ENCODE results near the gene CEP95. TPM values are rescaled to one million over a fixed set of nuclear protein-coding genes. Genes with fewer than 3 reads are reported as not detected.

The CEP95 gene
- total RNA-seq, 1 experiment from 2014 or later, result 77.0 TPM

DNA sequence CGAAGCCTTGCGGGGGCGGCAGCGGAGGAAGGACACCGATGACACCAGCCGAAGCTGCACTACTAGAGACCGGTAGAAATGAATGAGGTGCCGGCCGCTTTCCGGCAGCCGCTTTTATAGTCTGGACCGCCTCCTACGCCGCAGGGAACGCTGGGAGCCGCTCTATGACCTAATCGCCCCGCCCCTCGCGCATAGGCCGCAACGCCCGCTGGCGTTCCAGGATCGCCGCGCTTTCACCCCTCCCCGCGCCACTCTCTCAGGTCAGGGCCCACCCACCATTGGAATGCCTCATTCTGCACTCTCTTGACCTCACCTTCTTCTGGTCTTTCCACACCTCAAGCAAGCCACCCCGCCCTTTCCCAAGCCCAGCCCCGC lies 589 bp upstream of the CEP95 start, which contains the start of gene DDX5:
TSS of gene DDX5 (minus strand) at position 89 of the 375 bp plus-strand sequence. CDS start 170 bp downstream, outside the sequence.
- ATAC-seq (peak; percentile 76), DNase-seq (ENCODE audit: low read depth, low spot score) (peak; percentile 100)
- ChIA-PET RAD21 (ENCODE audit: low non-redundant PET in 1 of 2, low total read pairs in 2 of 2, uncharacterized antibody in 2 of 2, unreplicated experiment in 2 of 2) (interaction anchor here (0.8 to 1.2 kb wide), 2 partner anchors 9 to 86 kb away, joined by 3 to 5 read pairs; partner anchors contain the start of gene POLG2 (in 1 of the 2)), POLR2A (interaction anchor here (0.7 to 3.1 kb wide), 34 partner anchors 10 to 663 kb away, joined by 3 to 119 read pairs (median 4); partner anchors contain the start of genes POLG2 and SMARCD2), CTCF (interaction anchor here (0.9 to 2.3 kb wide), 6 partner anchors 9 to 224 kb away, joined by 4 to 14 read pairs (median 6); partner anchors contain the start of gene POLG2)
- H3K36me3 ChIP-seq (ENCODE audit: control insufficient read depth in 1 of 2, insufficient read depth in 2 of 2, low read length in 2 of 2), result peaks cover 56 to 66% of the 10 kb centered on the region in 2 experiments
- TF ChIP-seq EGR1 (IDR thresholded peaks at IDR 0.05; ENCODE audit: low read depth), result peak; percentile 99
- TF ChIP-seq, protein P1, sequence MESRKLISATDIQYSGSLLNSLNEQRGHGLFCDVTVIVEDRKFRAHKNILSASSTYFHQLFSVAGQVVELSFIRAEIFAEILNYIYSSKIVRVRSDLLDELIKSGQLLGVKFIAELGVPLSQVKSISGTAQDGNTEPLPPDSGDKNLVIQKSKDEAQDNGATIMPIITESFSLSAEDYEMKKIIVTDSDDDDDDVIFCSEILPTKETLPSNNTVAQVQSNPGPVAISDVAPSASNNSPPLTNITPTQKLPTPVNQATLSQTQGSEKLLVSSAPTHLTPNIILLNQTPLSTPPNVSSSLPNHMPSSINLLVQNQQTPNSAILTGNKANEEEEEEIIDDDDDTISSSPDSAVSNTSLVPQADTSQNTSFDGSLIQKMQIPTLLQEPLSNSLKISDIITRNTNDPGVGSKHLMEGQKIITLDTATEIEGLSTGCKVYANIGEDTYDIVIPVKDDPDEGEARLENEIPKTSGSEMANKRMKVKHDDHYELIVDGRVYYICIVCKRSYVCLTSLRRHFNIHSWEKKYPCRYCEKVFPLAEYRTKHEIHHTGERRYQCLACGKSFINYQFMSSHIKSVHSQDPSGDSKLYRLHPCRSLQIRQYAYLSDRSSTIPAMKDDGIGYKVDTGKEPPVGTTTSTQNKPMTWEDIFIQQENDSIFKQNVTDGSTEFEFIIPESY (IDR thresholded peaks at IDR 0.05; ENCODE audit: extremely low read depth, insufficient replicate concordance, low read length), result peak; percentile 57
- TF ChIP-seq, protein P2, sequence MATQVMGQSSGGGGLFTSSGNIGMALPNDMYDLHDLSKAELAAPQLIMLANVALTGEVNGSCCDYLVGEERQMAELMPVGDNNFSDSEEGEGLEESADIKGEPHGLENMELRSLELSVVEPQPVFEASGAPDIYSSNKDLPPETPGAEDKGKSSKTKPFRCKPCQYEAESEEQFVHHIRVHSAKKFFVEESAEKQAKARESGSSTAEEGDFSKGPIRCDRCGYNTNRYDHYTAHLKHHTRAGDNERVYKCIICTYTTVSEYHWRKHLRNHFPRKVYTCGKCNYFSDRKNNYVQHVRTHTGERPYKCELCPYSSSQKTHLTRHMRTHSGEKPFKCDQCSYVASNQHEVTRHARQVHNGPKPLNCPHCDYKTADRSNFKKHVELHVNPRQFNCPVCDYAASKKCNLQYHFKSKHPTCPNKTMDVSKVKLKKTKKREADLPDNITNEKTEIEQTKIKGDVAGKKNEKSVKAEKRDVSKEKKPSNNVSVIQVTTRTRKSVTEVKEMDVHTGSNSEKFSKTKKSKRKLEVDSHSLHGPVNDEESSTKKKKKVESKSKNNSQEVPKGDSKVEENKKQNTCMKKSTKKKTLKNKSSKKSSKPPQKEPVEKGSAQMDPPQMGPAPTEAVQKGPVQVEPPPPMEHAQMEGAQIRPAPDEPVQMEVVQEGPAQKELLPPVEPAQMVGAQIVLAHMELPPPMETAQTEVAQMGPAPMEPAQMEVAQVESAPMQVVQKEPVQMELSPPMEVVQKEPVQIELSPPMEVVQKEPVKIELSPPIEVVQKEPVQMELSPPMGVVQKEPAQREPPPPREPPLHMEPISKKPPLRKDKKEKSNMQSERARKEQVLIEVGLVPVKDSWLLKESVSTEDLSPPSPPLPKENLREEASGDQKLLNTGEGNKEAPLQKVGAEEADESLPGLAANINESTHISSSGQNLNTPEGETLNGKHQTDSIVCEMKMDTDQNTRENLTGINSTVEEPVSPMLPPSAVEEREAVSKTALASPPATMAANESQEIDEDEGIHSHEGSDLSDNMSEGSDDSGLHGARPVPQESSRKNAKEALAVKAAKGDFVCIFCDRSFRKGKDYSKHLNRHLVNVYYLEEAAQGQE (IDR thresholded peaks at IDR 0.05; ENCODE audit: low read depth), result no peak
- peak; percentile 99 for TF ChIP-seq SIN3A (IDR thresholded peaks at IDR 0.05; ENCODE audit: low read depth)
- peak; percentile 100 for TF ChIP-seq POLR2A (IDR thresholded peaks at IDR 0.05; ENCODE audit: borderline replicate concordance, extremely low read depth, insufficient read depth, insufficient read length)
- TF ChIP-seq ZNF274 (IDR thresholded peaks at IDR 0.05; ENCODE audit: low read depth, low read length), result no peak
- TF ChIP-seq, protein P3, sequence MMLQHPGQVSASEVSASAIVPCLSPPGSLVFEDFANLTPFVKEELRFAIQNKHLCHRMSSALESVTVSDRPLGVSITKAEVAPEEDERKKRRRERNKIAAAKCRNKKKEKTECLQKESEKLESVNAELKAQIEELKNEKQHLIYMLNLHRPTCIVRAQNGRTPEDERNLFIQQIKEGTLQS (IDR thresholded peaks at IDR 0.05), result no peak
- TF ChIP-seq SRF (IDR thresholded peaks at IDR 0.05; ENCODE audit: low read depth), result no peak
- peak; percentile 100 for TF ChIP-seq POLR2AphosphoS5 (IDR thresholded peaks at IDR 0.05; ENCODE audit: low read depth, low read length)
- TF ChIP-seq RAD21 (IDR thresholded peaks at IDR 0.05; ENCODE audit: low read depth), result no peak
- peak; percentile 44 for TF ChIP-seq JUND (IDR thresholded peaks at IDR 0.05)
- no peak for TF ChIP-seq ELF1 (IDR thresholded peaks at IDR 0.05; ENCODE audit: borderline replicate concordance, low read depth)
- no peak; the same call in 1 of the 2 replicates for TF ChIP-seq ZFX (IDR thresholded peaks at IDR 0.05)
- TF ChIP-seq EZH2phosphoT487 (IDR thresholded peaks at IDR 0.05; ENCODE audit: borderline replicate concordance), result no peak
- peak; percentile 87 for TF ChIP-seq TCF7L2 (IDR thresholded peaks at IDR 0.05; ENCODE audit: borderline replicate concordance, extremely low read depth, insufficient read depth, insufficient read length)
- TF ChIP-seq, protein P4, sequence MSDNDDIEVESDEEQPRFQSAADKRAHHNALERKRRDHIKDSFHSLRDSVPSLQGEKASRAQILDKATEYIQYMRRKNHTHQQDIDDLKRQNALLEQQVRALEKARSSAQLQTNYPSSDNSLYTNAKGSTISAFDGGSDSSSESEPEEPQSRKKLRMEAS (IDR thresholded peaks at IDR 0.05), result no peak
- no peak for TF ChIP-seq CBX3 (IDR thresholded peaks at IDR 0.05; ENCODE audit: low read depth)
- no peak for TF ChIP-seq FOSL1 (IDR thresholded peaks at IDR 0.05; ENCODE audit: low read depth)
- TF ChIP-seq YY1 (IDR thresholded peaks at IDR 0.05; ENCODE audit: extremely low read depth, insufficient replicate concordance, low read depth, low read length), result peak; percentile 71
- peak within 1 kb of the TSS; percentile 34 for H2AFZ ChIP-seq (ENCODE audit: low read depth, low read length, poor library complexity, severe bottlenecking)
- peaks cover 55% of the 10 kb centered on the region; the same call in 1 of the 2 replicates for H4K20me1 ChIP-seq (ENCODE audit: insufficient read depth)
- H3K27me3 ChIP-seq (ENCODE audit: insufficient read depth, low read length), result no peaks in the 10 kb centered on the region
- peak within 1 kb of the TSS; percentile 90 for H3K27ac ChIP-seq (ENCODE audit: low read depth, low read length)
- H3K4me3 ChIP-seq (replicated peaks in 1 of 2; ENCODE audit: low read depth in 1 of 2, low read length in 2 of 2), result peak within 1 kb of the TSS; percentile 93 to 95
- peak within 1 kb of the TSS; percentile 87 for H3K4me2 ChIP-seq (ENCODE audit: low read length)
- H3K4me1 ChIP-seq (ENCODE audit: control insufficient read depth in 1 of 2, insufficient read depth in 2 of 2, low read length in 2 of 2), result peaks cover 12 to 32% of the 10 kb centered on the region in 2 experiments
- no peaks in the 10 kb centered on the region for H3K9me3 ChIP-seq (ENCODE audit: control insufficient read depth in 1 of 2, insufficient read depth in 1 of 2, low read depth in 1 of 2, low read length in 2 of 2)
- peaks cover 91% of the 10 kb centered on the region for H3K79me2 ChIP-seq (ENCODE audit: insufficient read depth, low read length)
- BruUV-seq (replicated peaks), result no TSS peak
- intact Hi-C loops (cut with micrococcal nuclease), result loop anchor here (1.0 to 5.0 kb wide), 2 partner anchors 9 to 141 kb away; partner anchors contain the start of gene POLG2
- no peaks in the 10 kb centered on the region for H3K9me2 ChIP-seq (ENCODE audit: insufficient read depth)
- peak within 1 kb of the TSS; percentile 99 for H3K9ac ChIP-seq (ENCODE audit: low read length)

Measured in HCT116 (cell line).